NCI-H2081 treated with DMSO at 0.1 percent for 48 hours (cell line): ENCODE results near the gene BFSP2.
"Not testable (repeated sequence)": the region's sequence is repeated elsewhere in the genome, so short reads cannot be mapped to it uniquely, and the experiment has no call there.

Experiments used
- DNase-seq: peaks from one replicate; lab custom pipeline; 2025; lab: John Stamatoyannopoulos, UW

The BFSP2 gene

DNA sequence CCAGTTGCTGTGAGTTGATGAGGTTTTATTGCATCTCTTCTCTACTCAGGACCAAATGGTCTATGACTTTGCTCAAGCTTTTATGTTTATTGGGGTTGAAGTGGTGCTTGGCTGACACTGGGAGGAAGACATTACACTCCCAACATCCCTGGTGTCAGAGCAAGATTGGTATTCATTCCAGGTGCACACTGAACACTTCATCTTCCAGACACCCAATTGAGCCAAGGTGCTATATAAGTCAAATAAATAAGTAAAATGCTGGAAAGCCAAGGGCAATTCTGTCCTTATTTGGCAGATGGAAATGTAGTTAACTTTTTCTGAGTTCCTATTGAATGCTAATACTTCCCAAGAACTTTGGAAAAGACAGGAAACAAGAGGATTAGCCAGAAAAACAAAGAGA lies 120.4 kb downstream of the BFSP2 start:
- no peak for DNase-seq

DNA sequence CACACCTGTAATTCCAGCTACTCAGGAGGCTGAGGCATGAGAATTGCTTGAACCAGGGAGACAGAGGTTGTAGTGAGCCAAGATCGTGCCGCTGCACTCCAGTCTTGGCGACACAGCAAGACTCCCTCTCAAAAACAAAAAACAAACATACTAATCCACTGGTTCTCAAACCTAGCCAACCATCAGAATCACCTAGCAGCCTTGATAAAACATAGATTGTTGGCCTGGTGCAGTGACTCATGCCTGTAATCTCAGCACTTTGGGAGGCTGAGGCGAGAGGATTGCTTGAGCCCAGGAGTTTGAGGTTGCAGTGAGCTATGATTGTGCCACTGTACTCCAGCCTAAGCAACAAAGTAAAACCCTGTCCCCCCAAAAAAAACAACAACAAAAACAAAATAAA lies 121.1 kb downstream of the BFSP2 start:
- not testable (repeated sequence) for DNase-seq

DNA sequence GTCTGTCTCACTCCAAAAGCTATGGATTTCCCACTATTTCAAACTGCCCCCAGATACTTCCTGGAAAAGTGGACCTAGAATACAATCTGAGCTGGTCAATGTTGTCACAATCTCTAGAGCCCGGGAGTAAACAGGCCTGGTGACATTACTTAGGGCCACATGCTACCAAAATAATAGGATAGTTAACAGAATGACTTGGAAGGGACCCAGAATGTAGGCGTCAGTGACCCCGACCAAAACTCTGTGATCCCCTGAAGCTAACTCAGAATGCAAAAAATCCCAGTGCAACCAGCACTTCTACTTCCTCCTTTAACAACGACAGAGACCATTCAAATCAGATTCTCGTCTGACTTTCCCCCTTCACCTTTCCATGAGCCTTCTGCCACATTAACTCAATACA lies 122.1 kb downstream of the BFSP2 start:
- DNase-seq: no peak

DNA sequence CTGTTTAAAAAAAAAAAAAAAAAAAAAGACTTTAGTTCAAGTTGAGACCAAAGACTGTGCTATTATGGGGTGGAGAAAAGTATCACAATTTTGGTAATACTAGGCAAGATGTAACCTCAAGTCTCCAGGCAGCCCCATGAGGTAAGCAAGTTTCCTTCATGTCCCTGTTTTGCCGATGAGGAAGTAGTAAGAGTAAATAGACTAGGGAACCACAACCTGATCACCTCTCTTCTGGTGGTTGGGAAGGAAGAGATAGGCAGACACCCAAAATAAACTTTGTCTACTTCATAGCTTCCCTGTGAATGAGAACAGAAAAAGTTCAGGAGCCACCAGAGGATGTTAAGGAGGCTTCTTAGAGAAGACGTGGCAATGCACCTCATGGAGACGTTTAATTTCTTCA lies 123.9 kb downstream of the BFSP2 start:
- DNase-seq: not testable (repeated sequence)
